ENCODE measurements around the gene C2orf76.

The C2orf76 gene

DNA sequence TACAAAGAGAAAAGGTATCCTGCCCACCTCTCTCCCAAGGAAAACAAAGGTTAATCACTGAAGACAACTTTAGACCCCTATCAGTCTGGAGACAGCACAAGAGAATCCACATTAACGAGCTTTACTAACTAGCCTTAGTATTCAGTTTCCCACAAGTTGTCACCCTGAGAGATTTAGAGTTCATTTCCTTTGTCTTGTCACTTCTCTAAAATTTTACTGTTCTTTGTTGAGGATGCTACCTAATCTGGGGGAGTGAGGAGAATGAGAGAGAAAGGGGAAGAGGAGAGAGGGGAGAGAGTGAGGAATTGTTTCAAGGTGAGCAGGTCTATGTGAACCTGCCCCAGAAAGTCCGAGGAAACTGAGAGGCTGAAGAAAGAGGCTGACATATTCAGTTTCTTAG, 28.4 kb downstream of the C2orf76 start:
- DNase-seq (ENCODE audit: low spot score), result no peak

DNA sequence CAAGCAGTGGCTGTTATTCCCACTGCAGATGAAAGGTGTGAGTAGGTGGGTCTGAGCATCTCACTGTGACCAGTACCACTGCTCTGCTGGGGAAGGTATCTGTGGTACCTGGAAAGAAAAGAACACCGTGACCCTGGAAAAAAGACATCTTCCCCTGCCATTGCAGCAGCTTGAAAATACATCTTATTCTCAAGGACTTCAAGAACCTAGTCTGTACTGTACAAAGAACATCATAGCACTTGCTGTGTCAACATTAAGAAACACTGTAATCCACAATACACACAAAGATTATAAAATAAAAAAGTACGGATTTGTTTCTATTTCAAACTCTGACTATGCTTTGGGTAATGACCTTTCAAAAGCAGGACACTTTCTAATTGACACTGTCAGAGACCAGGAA, 28.9 kb downstream of the C2orf76 start:
- DNase-seq (ENCODE audit: low spot score), result no peak

DNA sequence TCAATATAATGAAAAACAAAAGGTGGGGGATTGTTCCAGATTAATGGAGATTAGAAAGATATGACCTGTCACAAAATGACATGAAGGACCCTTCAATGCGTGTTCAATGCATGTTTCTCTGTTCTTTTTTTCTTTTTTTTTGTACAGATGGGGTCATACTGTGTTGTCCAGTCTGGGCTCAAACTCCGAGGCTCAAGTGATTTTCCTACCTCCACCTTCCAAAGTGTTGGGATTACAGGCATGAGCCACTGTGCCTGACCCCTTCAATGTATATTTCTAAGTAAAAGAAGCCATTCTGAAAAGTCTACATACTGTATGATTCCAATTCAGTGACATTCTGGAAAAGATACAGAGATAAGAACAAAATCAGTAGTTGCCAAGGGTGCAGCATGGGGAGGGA, 32.8 kb downstream of the C2orf76 start:
- DNase-seq (ENCODE audit: low spot score), result no peak

GRCh38 chr2:119333360-119333759, 33.3 kb downstream of the C2orf76 start:
- no peak for DNase-seq (ENCODE audit: low spot score)

DNA sequence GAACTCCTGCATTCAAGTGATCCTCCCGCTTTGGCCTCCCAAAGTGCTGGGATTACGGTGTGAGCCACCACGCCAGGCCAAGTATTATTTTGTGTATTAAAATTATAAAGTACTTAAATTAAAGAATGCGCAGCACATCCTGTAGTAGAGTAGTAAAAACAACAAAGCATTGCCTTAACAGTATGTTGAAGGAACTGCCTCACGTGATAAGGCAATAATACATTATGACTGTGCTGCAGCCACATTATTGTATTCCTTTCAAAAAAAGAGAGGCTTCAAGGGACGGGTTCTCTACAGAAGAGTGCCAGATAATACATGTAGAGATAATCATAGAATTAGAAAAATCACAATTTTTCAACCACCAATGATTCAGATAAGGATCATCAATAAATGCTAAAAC, 33.7 kb downstream of the C2orf76 start:
- no peak for DNase-seq (ENCODE audit: low spot score)

DNA sequence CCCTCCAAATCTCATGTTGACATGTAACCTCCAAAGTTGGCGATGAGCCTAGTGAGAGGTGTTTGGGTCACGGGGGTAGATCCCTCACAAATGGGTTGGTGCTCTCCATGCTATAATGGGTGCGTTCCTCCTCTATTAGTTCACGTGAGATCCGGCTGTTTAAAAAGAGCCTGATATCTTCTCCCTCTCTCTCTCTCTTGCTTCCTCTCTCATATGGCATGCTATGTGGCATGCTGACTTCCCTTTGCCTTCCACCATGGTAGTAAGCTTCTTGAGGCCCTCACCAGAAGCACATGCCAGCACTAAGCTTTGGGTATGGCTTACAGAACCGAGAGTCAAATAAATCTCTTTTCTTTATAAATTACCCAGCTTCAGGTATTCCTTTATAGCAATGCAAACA, 39.2 kb downstream of the C2orf76 start:
- DNase-seq (ENCODE audit: low spot score), result no peak

- DNase-seq (ENCODE audit: low spot score), result no peak
Measured at GRCh38 chr2:119326938-119327337, 39.7 kb downstream of the C2orf76 start.

DNA sequence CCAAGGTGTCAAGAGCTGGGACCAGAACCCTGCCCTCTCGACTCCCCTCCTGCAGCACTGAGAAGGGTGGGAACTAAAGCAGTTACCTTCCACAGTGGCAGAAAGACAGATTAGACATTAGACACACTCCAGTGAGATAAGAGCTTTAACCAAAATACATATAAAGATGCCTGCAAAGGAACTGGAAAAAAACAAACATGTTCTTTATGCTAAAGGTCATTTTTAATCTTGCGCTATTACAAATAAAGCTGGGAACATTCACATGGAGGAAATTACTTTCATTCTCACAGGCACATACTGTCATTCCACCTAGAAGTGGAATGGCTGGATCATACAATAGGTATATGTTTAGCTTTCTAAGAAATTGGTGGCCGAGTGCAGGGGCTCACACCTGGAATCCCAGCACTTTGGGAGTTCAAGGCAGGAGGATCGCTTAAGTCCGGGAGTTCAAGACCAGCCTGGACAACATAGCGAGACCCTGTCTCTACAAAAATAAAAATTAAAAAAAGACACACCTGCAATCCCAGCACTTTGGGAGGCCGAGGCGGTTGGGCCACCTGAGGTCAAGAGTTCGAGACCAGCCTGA, 41.9 kb downstream of the C2orf76 start:
- DNase-seq (ENCODE audit: low spot score), result no peak

GRCh38 chr2:119323459-119323858, 43.2 kb downstream of the C2orf76 start:
- no peak for DNase-seq (ENCODE audit: low spot score)

DNA sequence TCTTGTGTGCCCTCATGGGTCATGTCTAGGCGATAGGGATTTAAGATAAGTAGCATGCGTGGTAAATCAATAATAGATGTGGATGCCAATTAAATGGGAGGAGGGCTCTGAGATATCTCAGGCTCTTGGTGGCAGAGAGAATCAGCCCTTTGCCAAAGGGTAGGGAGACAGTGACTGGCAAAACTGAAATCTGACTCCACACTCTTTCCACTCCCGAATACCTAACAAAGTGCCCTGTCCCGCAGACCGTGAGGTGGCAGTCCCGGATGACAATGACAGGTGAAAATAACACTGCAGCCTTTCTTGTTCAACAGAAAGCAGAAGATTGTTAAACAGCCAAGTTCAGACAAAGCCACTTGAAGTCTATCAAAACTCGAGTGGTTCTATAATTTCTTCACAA, 47.0 kb downstream of the C2orf76 start:
- DNase-seq (ENCODE audit: low spot score), result no peak

- no peak for DNase-seq (ENCODE audit: low spot score)
Measured at GRCh38 chr2:119317554-119317953, 49.1 kb downstream of the C2orf76 start.

DNA sequence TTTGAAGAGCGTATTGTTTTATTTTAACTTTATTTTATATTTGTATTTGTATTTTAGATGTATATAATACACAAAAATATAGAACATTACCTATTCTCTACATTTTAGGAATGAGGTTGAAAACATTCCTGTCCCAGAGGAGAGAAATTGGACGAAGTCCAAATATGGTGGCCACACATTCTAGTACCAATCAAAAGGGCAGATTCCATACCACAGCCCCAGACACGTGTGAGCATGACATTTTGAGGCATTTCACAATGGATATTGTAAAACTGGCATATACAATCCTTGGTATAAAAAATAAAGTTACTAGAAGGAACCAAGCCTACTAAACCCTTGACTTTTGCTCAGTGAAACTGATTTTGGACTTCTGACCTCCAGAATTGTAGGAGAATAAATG, 50.6 kb downstream of the C2orf76 start:
- DNase-seq (ENCODE audit: low spot score), result no peak

GRCh38 chr2:119315241-119315925, 51.3 kb downstream of the C2orf76 start:
- no peak for DNase-seq (ENCODE audit: low spot score)

GRCh38 chr2:119311831-119312230, 54.8 kb downstream of the C2orf76 start:
- DNase-seq (ENCODE audit: low spot score), result no peak

DNA sequence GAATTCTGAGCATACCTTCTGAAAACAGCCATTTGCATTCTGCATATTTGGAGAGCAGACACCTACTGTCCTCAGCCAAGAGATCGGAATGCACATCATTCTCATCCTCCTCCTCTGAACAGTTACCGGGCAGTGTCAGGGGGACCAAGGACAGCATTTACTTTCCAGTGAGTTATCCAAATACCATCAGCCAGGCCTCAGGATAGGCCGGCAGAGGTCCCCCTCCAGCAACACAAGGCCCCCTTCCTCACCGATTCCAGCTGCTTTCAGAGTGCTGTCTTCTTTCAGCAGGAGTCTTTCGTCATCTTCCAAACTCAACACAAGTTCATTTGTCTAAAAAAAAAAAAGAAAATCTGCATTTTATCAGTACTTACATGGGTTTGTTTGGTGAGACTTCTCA, 55.3 kb downstream of the C2orf76 start:
- no peak for DNase-seq (ENCODE audit: low spot score)

DNA sequence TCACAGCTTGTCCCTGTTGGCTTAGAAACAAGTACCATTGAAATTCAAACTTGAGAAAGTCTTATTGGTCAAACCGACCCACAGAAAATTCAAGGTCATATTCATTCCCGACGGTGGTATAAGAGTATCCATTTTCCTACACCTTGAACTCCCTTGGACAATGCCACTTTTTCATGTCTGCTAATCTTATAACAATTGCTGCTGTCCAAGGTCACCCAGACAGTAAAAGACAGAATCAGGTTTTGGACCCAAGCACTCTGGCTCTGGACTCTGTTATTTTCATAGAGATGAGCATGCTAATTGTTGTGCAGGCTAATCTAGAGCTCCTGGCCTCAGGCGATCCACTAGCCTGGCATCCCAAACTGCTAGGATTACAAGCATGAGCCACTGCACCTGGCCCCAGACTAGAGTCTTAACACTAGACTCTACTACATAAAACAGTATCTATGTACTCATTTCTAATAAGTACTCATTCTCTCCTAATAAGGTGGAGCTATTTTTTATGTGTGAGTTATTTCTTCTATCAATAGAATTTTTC, 57.8 kb downstream of the C2orf76 start:
- DNase-seq (ENCODE audit: low spot score), result no peak

DNA sequence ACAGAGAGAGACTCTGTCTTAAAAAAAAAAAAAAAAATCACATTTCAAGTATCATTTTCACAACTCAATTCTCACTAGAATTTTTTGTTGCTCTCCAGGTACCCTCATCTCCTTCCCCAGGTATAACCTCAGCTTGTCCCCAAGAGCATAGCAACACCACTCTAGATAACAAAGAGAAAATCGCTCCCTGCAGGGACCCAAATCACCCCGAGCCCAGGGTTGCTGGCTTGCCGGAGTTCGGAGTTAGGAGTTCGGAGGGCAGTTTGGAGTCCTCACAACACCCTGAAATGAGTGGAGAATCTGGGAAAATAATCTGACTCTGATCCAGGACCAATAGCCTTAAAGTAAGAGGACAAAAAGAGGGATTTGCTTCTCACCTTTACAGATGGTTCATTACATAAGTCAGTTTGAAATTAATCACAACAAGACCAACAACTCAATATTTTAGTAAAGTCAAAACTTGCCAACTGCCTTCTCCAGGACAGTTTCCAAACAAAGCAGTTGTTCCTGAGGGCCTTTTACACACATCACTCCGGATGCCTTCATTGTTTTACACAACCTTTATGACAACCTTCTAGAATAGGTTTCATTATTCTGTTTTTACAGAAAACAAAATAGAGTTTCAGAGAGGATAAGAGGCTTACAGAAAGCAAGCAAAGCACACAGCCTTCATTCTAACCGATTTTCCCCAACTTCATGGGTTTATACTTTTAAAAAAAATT, 59.1 kb downstream of the C2orf76 start:
- no peak for DNase-seq (ENCODE audit: low spot score)

GRCh38 chr2:119306196-119306590, 60.4 kb downstream of the C2orf76 start:
- DNase-seq (ENCODE audit: low spot score), result no peak

GRCh38 chr2:119305497-119306195, 61.0 kb downstream of the C2orf76 start:
- DNase-seq (ENCODE audit: low spot score), result no peak

DNA sequence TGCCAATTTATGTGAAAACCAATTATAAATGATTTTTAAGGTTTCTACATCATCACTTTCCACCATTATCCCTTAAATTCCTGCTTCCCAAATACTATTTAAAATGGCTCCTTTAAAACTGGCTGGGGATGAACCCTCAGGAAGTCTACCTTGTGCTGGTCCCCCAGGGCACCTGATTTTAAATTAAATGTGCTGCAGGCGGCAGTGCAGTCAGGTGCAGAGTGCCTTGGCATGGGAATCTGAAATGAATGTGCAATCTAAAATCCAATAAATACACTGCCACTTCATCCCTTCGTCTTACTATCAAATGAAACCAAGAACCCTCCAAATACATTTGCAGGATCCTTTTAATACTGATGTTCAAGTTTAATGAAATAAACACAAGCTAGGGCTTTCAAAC, 61.8 kb downstream of the C2orf76 start:
- DNase-seq (ENCODE audit: low spot score), result no peak

GRCh38 chr2:119301413-119301812, 65.2 kb downstream of the C2orf76 start:
- DNase-seq (ENCODE audit: low spot score), result no peak

DNA sequence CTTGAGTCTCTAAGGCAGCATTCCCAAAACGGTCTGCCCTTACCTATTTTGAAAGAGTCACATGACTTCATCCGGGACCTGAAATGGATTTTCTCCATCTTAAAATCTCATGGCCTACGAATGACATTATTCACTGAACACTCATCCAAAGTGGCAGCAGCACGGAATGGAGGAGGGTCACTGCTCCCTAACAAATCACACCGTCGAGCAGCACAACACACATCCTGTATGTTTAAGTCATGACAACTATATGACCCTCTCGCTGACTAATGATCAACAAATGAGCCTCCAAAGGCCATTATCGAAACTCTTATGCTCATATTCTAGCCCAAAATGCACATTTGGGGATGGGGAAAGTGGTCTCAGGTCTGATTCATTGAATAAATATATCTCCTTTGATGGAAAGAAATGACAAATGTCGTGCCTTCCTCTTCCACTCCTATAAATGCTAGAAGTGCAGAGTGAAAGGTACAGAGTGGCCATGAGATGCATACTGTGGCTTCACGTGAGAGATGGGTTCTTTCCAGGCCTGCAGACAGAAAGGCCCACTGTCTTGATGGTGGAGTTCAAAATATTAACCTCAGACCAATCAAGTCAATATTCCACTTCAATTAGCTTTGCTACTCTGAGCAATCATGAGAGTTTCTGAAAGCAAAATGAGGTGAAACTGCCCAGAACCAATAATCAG, 70.8 kb downstream of the C2orf76 start:
- DNase-seq (ENCODE audit: low spot score), result no peak

Measured in cerebellar cortex (tissue), 1 donor.